HG02973 (cell line): ENCODE results near the gene MAP1B.
A peak's percentile ranks its signal among the peaks of the same experiment; 100 is the strongest.

Experiments used
- ATAC-seq: cut with Tn5 transposase; IDR thresholded peaks from one replicate; pipeline ENCODE4 v1.9.1; 2021; ENCODE audit warnings: moderate library complexity; ENCODE audit not compliant: unreplicated experiment

The MAP1B gene

GRCh38 chr5:72221541-72221940 lies 114.3 kb downstream of the MAP1B start:
- ATAC-seq: no peak

DNA sequence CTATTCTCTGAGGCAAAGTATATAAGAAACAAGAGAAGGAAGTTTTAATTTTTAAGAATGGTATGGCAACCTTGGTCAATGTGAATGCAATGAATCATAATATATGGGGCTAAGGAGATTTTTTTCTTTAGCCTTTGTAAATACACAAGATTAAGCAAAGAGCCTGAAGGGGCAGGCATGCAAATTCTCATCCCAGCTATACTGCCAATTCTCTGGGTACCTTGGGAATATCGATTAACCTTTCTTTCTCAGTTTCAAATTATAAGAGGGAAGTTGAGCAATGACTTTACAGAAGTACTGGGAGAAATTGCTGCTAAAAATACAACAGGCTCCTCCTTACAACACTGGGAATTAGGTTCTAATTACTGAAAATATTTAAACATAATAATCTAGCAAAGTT lies 115.2 kb downstream of the MAP1B start:
- ATAC-seq: no peak

GRCh38 chr5:72223371-72223770 lies 116.1 kb downstream of the MAP1B start:
- ATAC-seq: no peak

- ATAC-seq: no peak
Measured at GRCh38 chr5:72224946-72225463, 117.7 kb downstream of the MAP1B start.

GRCh38 chr5:72225741-72226140 lies 118.5 kb downstream of the MAP1B start:
- ATAC-seq: no peak

DNA sequence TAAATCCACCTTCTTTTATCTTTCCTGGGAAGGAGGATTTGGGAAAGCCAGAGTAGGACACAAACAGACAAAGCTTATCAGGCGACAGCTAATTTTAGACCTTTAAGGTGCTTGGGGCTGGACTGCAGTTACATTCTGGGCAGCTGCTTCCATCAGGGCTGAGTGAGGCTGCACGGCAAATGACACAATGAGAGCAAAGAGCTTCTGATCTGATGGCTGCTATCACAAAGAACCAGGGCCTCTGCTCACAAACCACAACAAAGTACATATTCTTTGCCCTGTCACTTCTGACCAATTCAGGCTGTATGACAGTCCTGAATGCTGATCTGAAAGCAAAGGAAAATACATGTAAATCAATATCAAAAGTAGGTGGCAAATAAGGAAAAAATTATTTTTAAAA lies 119.7 kb downstream of the MAP1B start:
- no peak for ATAC-seq

- ATAC-seq: no peak
Measured at GRCh38 chr5:72228960-72229359, 121.7 kb downstream of the MAP1B start.

DNA sequence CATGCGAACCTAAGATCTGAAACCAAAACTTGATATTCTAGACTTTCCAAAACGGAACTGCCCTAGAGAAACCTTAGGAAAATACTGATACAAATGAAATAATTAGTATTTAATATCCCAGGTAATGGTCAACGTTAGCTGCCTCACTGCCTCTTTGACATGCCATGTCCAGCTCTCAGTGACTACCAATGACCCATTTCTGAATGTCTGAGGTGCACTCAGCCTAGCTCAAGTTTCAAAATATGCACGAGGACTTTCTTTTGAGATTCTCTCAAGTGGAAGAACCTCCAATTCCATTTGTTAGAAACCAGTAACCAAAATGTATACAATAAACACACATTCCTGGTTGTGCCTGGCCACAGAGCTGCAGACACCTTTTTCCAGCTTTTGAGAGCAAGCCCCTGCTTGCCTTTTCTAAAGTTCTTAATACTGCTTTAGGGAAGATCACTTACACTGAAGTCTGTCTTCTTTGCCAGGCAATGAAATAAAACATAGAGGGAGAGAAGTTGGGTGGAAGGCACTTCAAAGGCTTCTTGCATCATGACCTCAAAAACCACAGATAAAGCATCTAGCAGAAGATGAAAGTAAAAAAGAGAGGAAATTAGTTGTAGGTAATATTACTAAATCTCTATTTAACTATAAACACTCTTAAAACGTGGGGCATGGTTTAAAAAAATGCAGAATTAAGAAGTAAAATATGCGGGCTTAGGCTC lies 124.9 kb downstream of the MAP1B start:
- ATAC-seq: no peak

- no peak for ATAC-seq
Measured at GRCh38 chr5:72232838-72233237, 125.6 kb downstream of the MAP1B start.

GRCh38 chr5:72233835-72234234 lies 126.6 kb downstream of the MAP1B start:
- ATAC-seq: no peak

GRCh38 chr5:72234265-72234700 lies 127.0 kb downstream of the MAP1B start:
- ATAC-seq: peak; percentile 75

DNA sequence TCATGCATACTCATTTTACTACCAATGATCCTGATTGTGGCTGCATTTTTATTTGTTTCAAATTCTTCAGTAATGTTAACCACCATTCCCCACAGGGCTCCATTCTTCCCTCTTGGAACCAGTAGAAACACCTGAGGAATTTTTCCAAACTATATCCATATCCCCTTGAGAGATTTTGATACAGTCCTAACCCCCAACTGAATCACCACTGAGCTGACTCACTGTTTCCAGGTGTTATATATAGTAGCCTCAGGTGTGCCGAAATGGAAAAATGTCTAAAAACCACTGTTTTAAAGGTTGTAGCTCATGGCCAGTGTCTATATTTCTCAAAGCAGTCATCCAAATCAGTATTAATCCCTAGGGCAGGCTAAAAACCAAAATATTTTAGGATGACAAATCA lies 127.6 kb downstream of the MAP1B start:
- no peak for ATAC-seq

DNA sequence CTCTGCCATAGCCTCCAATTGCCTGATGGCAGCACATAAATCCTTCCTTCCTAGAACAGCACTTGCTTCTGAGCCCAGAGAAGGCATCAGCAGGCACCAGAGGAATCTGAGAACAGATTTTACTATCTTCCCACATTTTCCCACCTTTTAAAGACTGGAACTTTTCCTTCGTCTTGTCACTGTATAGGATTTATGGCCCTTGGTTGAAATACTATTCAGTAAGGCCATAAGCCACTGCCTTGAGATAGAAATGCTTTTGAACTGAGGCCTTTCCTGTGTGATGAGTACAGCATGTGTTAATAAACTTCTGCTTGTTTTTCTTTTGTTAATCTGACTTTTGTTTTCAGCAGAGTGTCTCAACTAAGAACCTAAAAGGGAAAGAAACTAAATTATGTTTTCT lies 128.4 kb downstream of the MAP1B start:
- no peak for ATAC-seq

DNA sequence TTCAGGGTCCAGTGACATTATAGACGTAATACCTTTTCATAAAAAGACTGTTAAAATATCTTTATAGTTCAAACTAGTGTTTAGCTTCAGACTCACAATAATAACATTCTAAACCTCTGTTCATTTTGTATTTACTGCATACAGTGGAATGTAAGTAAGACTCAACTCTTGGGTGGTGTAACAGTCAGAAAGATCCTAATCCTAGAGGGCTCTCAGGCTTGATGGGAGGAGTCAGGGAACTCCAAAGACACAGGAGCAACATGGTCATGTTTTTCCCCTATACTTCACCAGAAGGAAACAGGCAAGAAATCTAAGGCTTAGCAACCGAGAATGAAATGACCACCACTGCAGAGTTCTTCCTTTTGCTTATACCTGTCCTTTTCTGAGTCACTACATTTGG lies 130.1 kb downstream of the MAP1B start:
- ATAC-seq: no peak

- no peak for ATAC-seq
Measured at GRCh38 chr5:72237879-72238278, 130.6 kb downstream of the MAP1B start.

DNA sequence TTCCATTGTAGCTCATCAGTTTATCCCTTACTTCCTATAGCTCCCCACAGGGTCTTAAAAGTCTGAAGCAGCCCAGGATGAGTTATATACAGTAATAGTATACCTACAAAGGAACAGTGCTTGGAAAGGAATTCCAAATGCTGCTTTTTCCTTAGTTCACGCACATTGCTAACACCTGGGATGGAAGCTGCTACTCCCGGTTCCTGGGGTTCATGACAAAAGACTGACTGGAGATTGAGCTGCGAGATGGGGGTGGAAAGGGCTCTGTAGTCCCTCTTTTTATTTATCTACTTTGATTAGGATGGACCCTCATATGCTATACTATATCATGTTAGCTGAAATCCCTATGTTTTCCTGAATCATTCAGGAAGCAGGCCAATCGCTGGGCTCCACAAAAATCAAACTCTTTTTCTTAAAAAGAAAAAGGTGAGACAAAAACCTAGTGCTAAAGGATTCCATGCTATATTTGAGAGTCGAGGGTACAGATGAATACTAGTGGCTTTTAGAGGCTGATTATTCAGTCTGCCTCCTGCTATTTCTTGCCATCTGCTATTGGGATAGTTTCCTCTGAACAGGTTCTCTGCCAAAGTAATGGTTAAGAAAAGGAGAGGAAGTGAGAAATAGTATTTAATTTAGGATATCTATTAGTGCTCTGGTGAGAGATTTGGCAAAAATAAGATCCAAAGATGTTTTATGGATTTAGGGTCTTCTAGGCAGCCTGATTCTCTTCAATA lies 131.6 kb downstream of the MAP1B start:
- no peak for ATAC-seq

DNA sequence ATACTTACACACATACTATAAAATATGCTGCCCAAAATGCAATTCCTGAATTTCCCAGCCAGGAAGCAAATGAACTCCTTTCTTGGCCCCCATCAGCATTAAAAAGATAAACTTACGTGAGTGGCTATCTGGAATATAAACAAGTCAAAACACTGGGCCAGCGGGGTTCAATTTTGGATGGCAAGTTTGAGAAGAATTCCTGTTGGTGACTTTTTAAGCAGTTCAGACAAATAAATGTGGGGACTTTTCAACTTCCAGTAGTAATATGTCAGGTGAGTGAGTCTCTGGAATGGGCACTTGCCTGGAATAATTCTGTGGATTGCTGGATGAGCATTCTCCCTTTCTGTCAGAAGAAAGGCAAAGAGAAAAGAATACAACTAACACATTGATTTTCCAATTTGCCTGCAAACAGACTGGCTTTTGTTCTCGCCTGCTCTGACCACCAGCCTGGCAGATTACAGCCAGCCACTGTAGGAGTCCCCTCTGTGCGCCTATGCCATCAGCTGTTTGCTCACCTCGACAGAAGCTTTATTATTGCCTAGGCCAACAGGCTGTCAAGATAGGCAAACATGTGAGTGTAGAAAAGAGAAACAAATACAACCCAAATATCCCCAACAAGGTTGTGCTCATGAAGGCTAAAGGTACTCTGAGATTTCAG lies 134.2 kb downstream of the MAP1B start:
- no peak for ATAC-seq

DNA sequence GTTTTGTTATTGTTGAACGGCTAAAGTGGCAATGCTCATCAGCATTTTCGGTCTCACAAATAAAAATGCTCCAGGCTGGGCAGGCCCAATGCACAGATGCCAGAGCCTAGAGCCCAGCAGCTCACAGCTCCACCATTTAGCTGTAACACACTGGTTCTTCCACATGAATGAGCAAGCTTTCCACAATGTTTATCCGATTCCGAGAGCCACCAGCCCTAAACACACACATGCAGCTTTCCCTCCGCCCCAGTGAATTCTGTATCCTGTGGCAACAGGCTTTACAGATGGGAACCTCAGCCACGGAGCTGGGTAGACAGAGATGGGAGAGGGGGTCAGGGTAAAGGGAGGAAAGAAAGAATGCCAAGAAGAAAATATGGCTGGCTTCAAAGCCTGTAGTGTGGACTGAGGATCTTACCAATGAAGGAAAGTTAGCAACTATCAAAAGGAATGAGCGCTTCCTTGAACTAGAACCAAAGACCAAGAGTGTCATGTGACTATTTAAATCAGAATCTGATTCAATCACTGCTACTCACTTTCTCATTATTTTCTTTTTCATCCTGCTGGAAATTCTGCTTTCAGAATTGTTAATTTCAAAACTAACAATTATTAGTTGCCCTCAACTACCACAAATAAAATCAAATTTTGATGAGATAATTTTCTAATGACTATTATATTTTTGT lies 135.7 kb downstream of the MAP1B start:
- ATAC-seq: no peak

DNA sequence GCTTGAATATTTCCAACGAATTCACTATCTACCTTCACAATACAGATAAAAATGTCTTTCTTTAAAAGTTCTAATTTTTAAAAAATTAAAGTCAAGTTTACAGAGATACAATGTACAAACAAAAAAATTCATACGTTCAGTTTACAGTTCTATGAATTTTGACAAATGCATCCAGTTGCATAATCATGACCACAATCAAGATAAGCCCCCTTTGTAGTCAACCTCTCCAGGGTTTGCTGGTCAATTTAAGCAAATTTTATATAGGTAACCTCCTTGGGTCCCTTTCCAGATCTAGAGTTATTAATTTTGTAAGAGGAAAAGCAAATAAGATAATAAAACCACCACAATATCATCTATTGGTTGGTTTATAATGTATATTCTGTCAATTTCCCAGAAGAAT lies 136.4 kb downstream of the MAP1B start:
- no peak for ATAC-seq

DNA sequence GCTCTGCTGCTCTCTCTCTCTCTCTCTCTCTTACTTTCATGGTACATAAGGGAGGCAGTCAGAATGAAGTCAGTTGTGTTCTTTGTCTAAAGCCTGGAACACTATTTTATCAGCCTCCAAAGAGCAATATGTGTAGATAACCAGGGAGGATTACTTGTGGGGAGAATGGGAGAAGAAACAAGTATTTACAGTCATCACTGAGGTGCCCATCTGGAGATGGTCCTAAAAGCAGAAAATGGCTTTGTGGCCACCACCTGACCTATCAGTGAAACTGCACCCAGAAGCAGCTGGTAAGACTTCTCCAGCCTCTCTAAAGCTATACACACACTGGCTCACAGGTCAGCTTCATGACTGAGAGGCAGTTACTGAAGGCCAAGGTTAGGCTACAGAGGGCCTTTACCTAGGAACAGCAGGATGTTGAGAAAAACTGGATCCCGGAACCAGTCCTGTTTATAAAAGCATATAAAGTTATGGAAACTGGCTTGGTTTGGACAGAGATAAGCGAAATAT lies 137.6 kb downstream of the MAP1B start:
- peak; percentile 91 for ATAC-seq

GRCh38 chr5:72245546-72245945 lies 138.3 kb downstream of the MAP1B start:
- ATAC-seq: no peak
